HepG2 (cell line): ENCODE data around the gene RASGRP2. TPM values are rescaled to one million over a fixed set of nuclear protein-coding genes. Genes with fewer than 3 reads are reported as not detected.

Source experiments
- ATAC-seq: fragments of 200-7000 bp; cut with Tn5 transposase; 3 replicates; pipeline ENCODE4 v1.9.1; 2020; ENCODE audit warnings: mild to moderate bottlenecking, moderate library complexity
- BruUV-seq: library from RNA; stranded (reverse); fragments of 400-500 nt; replicated peaks from 2 replicates; lab custom pipeline; 2021; lab: Mats Ljungman, UMichigan
- CTCF ChIA-PET: fragments of 300-600 bp; formaldehyde crosslinking; extraction: SDS; loops from one replicate; lab custom pipeline; 2021; ENCODE audit warnings: low total read pairs, inconsistent platforms, low intra/inter-chr PET ratio; lab: Yijun Ruan, JAX
- POLR2A ChIA-PET: fragments of 350-600 bp; sonication (Branson Sonifier 250); formaldehyde crosslinking; loops from one replicate; lab custom pipeline; 2020; ENCODE audit warnings: antibody characterized with exemption, inconsistent platforms; lab: Yijun Ruan, JAX
- DNase-seq: peaks from one replicate; pipeline ENCODE4 v3.0.0-alpha.2; 2015; ENCODE audit warnings: low spot score
- FAIRE-seq: peaks from 3 replicates; lab custom pipeline; 2011; peaks lifted over from hg19 to GRCh38; lab: Jason Lieb, UNC
- H2AFZ ChIP-seq: one replicate; pipeline ENCODE4 v1.6.1; 2011; ENCODE audit warnings: low read length, inconsistent platforms
- H3K27ac ChIP-seq: fragments of 300-600 bp; 3 replicates; pipeline ENCODE4 v1.8.0; 2011; ENCODE audit warnings: mixed run types, mild to moderate bottlenecking, mixed read lengths, low read length, inconsistent platforms; ENCODE audit not compliant: insufficient read depth; ENCODE audit errors: extremely low read length
- H3K27me3 ChIP-seq, 2 experiments: fragments of 200-600 bp in 1 of 2; 2 replicates in 1 of 2; 3 replicates in 1 of 2; pipeline versions ENCODE4 v1.6.0 to v1.8.0; 2011; ENCODE audit warnings: low read length in 2 of 2, mild to moderate bottlenecking in 2 of 2, moderate library complexity in 2 of 2, inconsistent platforms in 1 of 2; ENCODE audit not compliant: insufficient read depth in 2 of 2, control insufficient read depth in 1 of 2
- H3K36me3 ChIP-seq, 2 experiments: fragments of 200-600 bp in 1 of 2; replicated peaks in 1 of 2; 2 replicates in 1 of 2; 3 replicates in 1 of 2; pipeline versions ENCODE4 v1.5.1 to v1.8.0; 2011; ENCODE audit warnings: low read length in 2 of 2, inconsistent platforms in 1 of 2; ENCODE audit not compliant: insufficient read depth in 2 of 2, control insufficient read depth in 1 of 2
- H3K4me1 ChIP-seq: 2 replicates; pipeline ENCODE4 v1.5.1; 2012; ENCODE audit warnings: low read length, inconsistent platforms; ENCODE audit not compliant: insufficient read depth
- H3K4me2 ChIP-seq: 2 replicates; pipeline ENCODE4 v1.6.0; 2011; ENCODE audit warnings: low read depth, low read length, inconsistent platforms
- H3K4me3 ChIP-seq, 3 experiments: fragments of 200-600 bp in 1 of 3; sonication (generic), shearing (Covaris generic) in 1 of 3; replicated peaks in 1 of 3; 2 replicates each; pipeline ENCODE4 v1.5.1; 2011 to 2016; ENCODE audit warnings: low read length in 3 of 3, inconsistent platforms in 2 of 3, low read depth in 2 of 3, mild to moderate bottlenecking in 2 of 3, control low read depth in 1 of 3, mixed read lengths in 1 of 3; ENCODE audit not compliant: insufficient read depth in 1 of 3
- H3K79me2 ChIP-seq: one replicate; pipeline ENCODE4 v1.6.1; 2011; ENCODE audit warnings: low read length, inconsistent platforms; ENCODE audit not compliant: insufficient read depth
- H3K9ac ChIP-seq: 2 replicates; pipeline ENCODE4 v1.6.0; 2011; ENCODE audit warnings: mild to moderate bottlenecking, low read depth, low read length, inconsistent platforms; ENCODE audit not compliant: insufficient read depth
- H3K9me3 ChIP-seq: 2 replicates; pipeline ENCODE4 v1.5.1; 2012; ENCODE audit warnings: mild to moderate bottlenecking, low read length
- H4K20me1 ChIP-seq: 2 replicates; pipeline ENCODE4 v1.6.0; 2011; ENCODE audit warnings: inconsistent platforms, mild to moderate bottlenecking, low read length, moderate library complexity; ENCODE audit not compliant: insufficient read depth
- ARID4A ChIP-seq: sonication (generic); formaldehyde crosslinking; IDR thresholded peaks from 2 replicates; pipeline ENCODE4 v1.5.0; 2020; ENCODE audit warnings: mild to moderate bottlenecking, missing genetic modification reagents, borderline replicate concordance
- CCDC6 ChIP-seq: sonication (generic); formaldehyde crosslinking; IDR thresholded peaks from 2 replicates; pipeline ENCODE4 v1.8.1; 2022; ENCODE audit warnings: mild to moderate bottlenecking, missing genetic modification reagents, moderate library complexity
- GATAD2A ChIP-seq: IDR thresholded peaks from 2 replicates; pipeline ENCODE4 v1.6.1; 2016
- HIVEP1 ChIP-seq: sonication (generic); formaldehyde crosslinking; IDR thresholded peaks from 2 replicates; pipeline ENCODE4 v1.4.0; 2020; ENCODE audit warnings: mild to moderate bottlenecking, missing genetic modification reagents
- MATR3 ChIP-seq: sonication (generic); formaldehyde crosslinking; IDR thresholded peaks from 2 replicates; pipeline ENCODE4 v1.4.0; 2020; ENCODE audit warnings: missing genetic modification reagents
- MAZ ChIP-seq, 2 experiments: sonication (generic) in 1 of 2; formaldehyde crosslinking in 1 of 2; IDR thresholded peaks; 2 replicates each; pipeline versions ENCODE4 v1.5.0 to v1.6.1; 2012 to 2020; ENCODE audit warnings: low read depth in 2 of 2, mild to moderate bottlenecking in 2 of 2, borderline replicate concordance in 1 of 2, improper control_type of control experiment in 1 of 2, low read length in 1 of 2, missing genetic modification reagents in 1 of 2, moderate library complexity in 1 of 2
- POLR2G ChIP-seq: fragments of 200-400 bp; formaldehyde crosslinking; IDR thresholded peaks from 2 replicates; pipeline ENCODE4 v1.6.1; 2018; ENCODE audit warnings: mild to moderate bottlenecking, low read depth, low read length, moderate library complexity
- RAD21 ChIP-seq: fragments of 450-650 bp; formaldehyde crosslinking; IDR thresholded peaks from 2 replicates; pipeline ENCODE4 v1.5.0; 2020; ENCODE audit warnings: mild to moderate bottlenecking
- SMAD3 ChIP-seq: sonication (generic); formaldehyde crosslinking; IDR thresholded peaks from 2 replicates; pipeline ENCODE4 v1.4.0; 2020; ENCODE audit warnings: missing genetic modification reagents
- SMAD9 ChIP-seq: sonication (generic); formaldehyde crosslinking; IDR thresholded peaks from 2 replicates; pipeline ENCODE4 v1.5.1; 2020; ENCODE audit warnings: mild to moderate bottlenecking, missing genetic modification reagents
- THAP9 ChIP-seq: sonication (generic); formaldehyde crosslinking; IDR thresholded peaks from 2 replicates; pipeline ENCODE4; 2020; ENCODE audit warnings: missing genetic modification reagents, mild to moderate bottlenecking, borderline replicate concordance
- ZBTB7B ChIP-seq: sonication (generic); formaldehyde crosslinking; IDR thresholded peaks from 2 replicates; pipeline ENCODE4 v1.4.0; 2020; ENCODE audit warnings: missing genetic modification reagents
- ZFX ChIP-seq: sonication (generic); formaldehyde crosslinking; IDR thresholded peaks from 2 replicates; pipeline ENCODE4 v1.4.0; 2020; ENCODE audit warnings: mild to moderate bottlenecking, low read depth, missing genetic modification reagents, moderate library complexity
- ZNF788 ChIP-seq: sonication (generic); formaldehyde crosslinking; IDR thresholded peaks from 2 replicates; pipeline ENCODE4 v1.5.0; 2020; ENCODE audit warnings: mild to moderate bottlenecking, missing genetic modification reagents, borderline replicate concordance
- WGBS: methylation state at CpG from one replicate; pipeline ENCODE4 v1.1.6; 2017; ENCODE audit warnings: low lambda C conversion rate; 5-methylcytosine and 5-hydroxymethylcytosine counted together
- in situ Hi-C: cut with HindIII; loops from 2 replicates; pipeline ENCODE4 v1.10.0; 2017; ENCODE audit warnings: low pct_unique_long_range_greater_than_20kb; ENCODE audit not compliant: extremely low pct_ligation_motif_present
- intact Hi-C: fragments of 100-400 bp; cut with micrococcal nuclease; formaldehyde crosslinking; loops from one replicate; pipeline ENCODE4 v1.10.0; 2022; ENCODE audit not compliant: unreplicated experiment
- polyA plus RNA-seq, 8 experiments: library from polyadenylated mRNA; depleted of rRNA in 3 of 8; stranded (reverse) in 7 of 8; unstranded in 1 of 8; fragments of >200 nt; fragmentation: Illumina TruSeq in 4 of 8; extraction: Trizol in 4 of 8; gene quantifications; 2 replicates each; pipeline versions ENCODE4 v1.2.1 to v1.2.3, GENCODE V29; 2011 to 2016; ENCODE audit warnings: low read depth in 4 of 8, missing spikeins in 1 of 8, mixed read lengths in 1 of 8; ENCODE audit not compliant: insufficient read depth in 1 of 8
- total RNA-seq, 5 experiments: library from RNA; depleted of rRNA; stranded (reverse); fragments of >200 nt; fragmentation: Illumina TruSeq; extraction: Trizol; gene quantifications; 2 replicates each; pipeline ENCODE4 v1.2.3, GENCODE V29; 2016; ENCODE audit warnings: low read depth in 1 of 5
- TF ChIP-seq, protein P1 (sequence below): sonication (generic); IDR thresholded peaks from 2 replicates; pipeline ENCODE4 v1.6.1; 2016; ENCODE audit warnings: low read depth, borderline replicate concordance

RASGRP2 gene
- total and polyA plus RNA-seq, 2 of the 13 experiments (the other 11 are each of a cell fraction or from before 2014, with no cell fraction given): 0.61 TPM; not detected in 1

DNA sequence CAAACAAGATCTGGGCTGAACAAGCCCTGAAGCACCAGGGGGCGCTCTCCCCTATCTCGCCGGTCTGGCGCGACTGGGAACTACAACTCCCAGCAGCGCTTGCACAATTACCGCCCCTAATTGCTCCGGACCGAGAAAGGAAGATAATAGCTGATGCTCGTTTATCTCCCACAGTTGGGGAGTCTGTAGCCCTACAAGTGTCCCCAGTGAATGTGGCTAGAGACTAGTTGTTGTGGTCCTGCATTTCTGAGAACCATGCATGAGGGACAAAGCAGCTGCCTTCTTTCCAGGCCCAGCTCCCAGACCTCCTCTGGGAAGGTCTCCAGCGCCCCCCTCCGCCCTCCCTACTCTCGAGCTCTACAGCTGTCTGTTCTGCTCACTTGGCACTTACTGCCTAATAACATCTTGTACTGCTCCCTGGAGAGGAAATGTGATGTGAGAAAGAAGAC, 55.4 kb downstream of the RASGRP2 start:
- no peaks in the 10 kb centered on the region; the same call in 1 of the 2 replicates for H3K4me1 ChIP-seq
- ATAC-seq: peak; percentile 97
- peak overlapping the region; percentile 19; the same call in 1 of the 2 replicates for H3K9ac ChIP-seq
- peak; percentile 66 for FAIRE-seq
- H3K79me2 ChIP-seq: no peaks in the 10 kb centered on the region
- intact Hi-C loops (loop anchor here (1.0 kb wide), 1 partner anchor 38 kb away; no protein-coding TSS in a partner anchor), in situ Hi-C loops (no loop called here)
- H3K27ac ChIP-seq: no peak overlapping the region
- H2AFZ ChIP-seq: peak overlapping the region; percentile 39
- H3K4me2 ChIP-seq: peak overlapping the region; percentile 77
- ChIA-PET POLR2A (no interaction called here), CTCF (interaction anchor here (1.4 to 1.8 kb wide), 5 partner anchors 34 to 239 kb away, joined by 4 to 23 read pairs (median 4); partner anchors contain the start of genes NRXN2 and RASGRP2)
- WGBS: 11% methylated on average over 3 of the region's 13 CpGs
- peak overlapping the region; percentile 40 to 61 (median 46); a peak in 5 of 6 replicates for H3K4me3 ChIP-seq
- peak; percentile 73 for DNase-seq
- no peaks in the 10 kb centered on the region for H3K9me3 ChIP-seq
- no TSS peak for BruUV-seq
- no peaks in the 10 kb centered on the region for H4K20me1 ChIP-seq
- H3K36me3 ChIP-seq: no peaks in the 10 kb centered on the region
- H3K27me3 ChIP-seq: peaks cover 11 to 83% of the 10 kb centered on the region in 2 experiments; a peak in 4 of 5 replicates
- peak; percentile 84 for TF ChIP-seq ZFX (CRISPR knock-in tag)
- TF ChIP-seq POLR2G: no peak
- peak; percentile 12; the same call in 1 of the 2 replicates for TF ChIP-seq GATAD2A
- peak; percentile 23; the same call in 1 of the 2 replicates for TF ChIP-seq ARID4A
- TF ChIP-seq, protein P1, sequence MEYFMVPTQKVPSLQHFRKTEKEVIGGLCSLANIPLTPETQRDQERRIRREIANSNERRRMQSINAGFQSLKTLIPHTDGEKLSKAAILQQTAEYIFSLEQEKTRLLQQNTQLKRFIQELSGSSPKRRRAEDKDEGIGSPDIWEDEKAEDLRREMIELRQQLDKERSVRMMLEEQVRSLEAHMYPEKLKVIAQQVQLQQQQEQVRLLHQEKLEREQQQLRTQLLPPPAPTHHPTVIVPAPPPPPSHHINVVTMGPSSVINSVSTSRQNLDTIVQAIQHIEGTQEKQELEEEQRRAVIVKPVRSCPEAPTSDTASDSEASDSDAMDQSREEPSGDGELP: peak; percentile 16; the same call in 1 of the 2 replicates
- peak; percentile 65 for TF ChIP-seq ZBTB7B (CRISPR knock-in tag)
- TF ChIP-seq SMAD3 (CRISPR knock-in tag): 0 out of 2 replicates have a peak, but pooled peaks have one; percentile 36
- no peak for TF ChIP-seq MATR3
- TF ChIP-seq SMAD9 (CRISPR knock-in tag): 0 out of 2 replicates have a peak, but pooled peaks have one; percentile 56
- TF ChIP-seq HIVEP1 (CRISPR knock-in tag): 0 out of 2 replicates have a peak, but pooled peaks have one; percentile 37
- peak; percentile 54; the same call in 1 of the 2 replicates for TF ChIP-seq ZNF788 (CRISPR knock-in tag)
- TF ChIP-seq THAP9 (CRISPR knock-in tag): peak; percentile 31; the same call in 1 of the 2 replicates
- TF ChIP-seq MAZ (IDR thresholded peaks at IDR 0.05; ENCODE audit: borderline replicate concordance, low read depth, low read length): no peak
- TF ChIP-seq MAZ (CRISPR knock-in tag; IDR thresholded peaks at IDR 0.05; ENCODE audit: low read depth): 0 out of 2 replicates have a peak, but pooled peaks have one; percentile 43
- peak; percentile 81 for TF ChIP-seq RAD21 (CRISPR knock-in tag)
- TF ChIP-seq CCDC6: no peak
